HG03066 (cell line): ENCODE measurements around the gene ZAR1.
"Not testable (repeated sequence)": the region's sequence is repeated elsewhere in the genome, so short reads cannot be mapped to it uniquely, and the experiment has no call there.

Experiments
- ATAC-seq: cut with Tn5 transposase; IDR thresholded peaks from one replicate; pipeline ENCODE4 v1.9.1; 2021; ENCODE audit warnings: low read depth; ENCODE audit not compliant: unreplicated experiment

The ZAR1 gene

GRCh38 chr4:48490012-48490679 lies at the start of gene ZAR1:
Gene ZAR1, plus strand, starts transcription at chr4:48490252. Its CDS starts 40 bp downstream, at chr4:48490292.
- ATAC-seq, result no peak

- not testable (repeated sequence) for ATAC-seq
Observed at GRCh38 chr4:48440914-48441313, 49.1 kb upstream of the ZAR1 start.

GRCh38 chr4:48445704-48446103 lies 44.3 kb upstream of the ZAR1 start:
- no peak for ATAC-seq

- ATAC-seq, result no peak
Observed at GRCh38 chr4:48446642-48447041, 43.4 kb upstream of the ZAR1 start.

DNA sequence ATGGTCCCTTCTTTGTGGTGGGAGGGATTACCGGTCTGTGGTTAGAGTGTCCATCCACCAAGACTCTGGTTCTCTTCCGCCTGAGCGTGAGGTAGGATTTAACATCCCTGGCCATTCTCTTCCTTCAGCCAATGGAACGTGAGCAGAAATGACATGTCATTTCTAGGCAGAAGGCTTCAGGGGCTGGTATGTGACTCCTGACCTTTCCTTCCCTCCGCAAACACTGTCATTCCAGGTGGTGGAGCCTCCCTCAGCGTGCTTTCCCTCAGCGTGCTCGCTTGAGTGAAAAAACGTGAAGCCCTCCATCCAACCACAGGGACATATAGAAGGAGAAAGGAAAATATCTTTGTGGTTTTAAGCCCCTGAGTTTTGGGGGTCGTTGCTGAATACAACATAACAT lies 40.9 kb upstream of the ZAR1 start:
- no peak for ATAC-seq

GRCh38 chr4:48450740-48451139 lies 39.3 kb upstream of the ZAR1 start:
- ATAC-seq, result no peak

DNA sequence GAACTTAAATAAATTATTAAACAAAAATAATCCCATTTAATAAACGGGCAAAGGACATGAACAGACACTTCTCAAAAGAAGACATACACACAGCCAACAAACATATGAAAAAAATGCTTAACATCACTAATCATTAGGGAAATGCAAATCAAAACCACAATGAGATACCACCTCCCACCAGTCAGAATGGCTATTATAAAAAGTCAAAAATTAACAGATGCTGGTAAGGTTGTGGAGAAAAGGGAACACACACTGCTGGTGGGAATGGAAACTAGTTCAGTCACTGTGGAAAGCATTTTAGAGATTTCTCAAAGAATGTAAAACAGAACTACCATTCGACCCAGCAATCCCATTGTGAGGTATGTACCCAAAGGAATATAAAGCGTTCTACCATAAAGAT lies 38.4 kb upstream of the ZAR1 start:
- not testable (repeated sequence) for ATAC-seq

- no peak for ATAC-seq
Observed at GRCh38 chr4:48454591-48454990, 35.5 kb upstream of the ZAR1 start.

- ATAC-seq, result no peak
Observed at GRCh38 chr4:48461000-48461399, 29.1 kb upstream of the ZAR1 start.

DNA sequence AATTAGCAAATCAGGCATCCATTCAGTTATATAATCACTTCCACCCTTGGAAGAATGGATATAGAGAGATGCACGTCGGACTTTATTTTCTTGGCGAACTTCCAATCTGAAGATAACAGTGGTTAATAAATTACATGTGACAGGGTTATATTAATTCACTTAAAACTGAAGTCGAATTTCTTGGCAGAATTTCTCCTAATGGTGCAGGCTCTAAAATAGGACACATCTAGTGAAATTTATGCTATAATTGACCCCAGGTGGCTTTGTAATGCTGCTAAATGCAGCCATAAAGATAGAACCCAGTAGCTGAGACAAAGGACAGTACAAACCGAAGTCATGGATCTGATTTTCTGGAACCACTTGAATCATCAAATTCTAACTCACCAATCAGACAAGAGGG lies 27.7 kb upstream of the ZAR1 start:
- ATAC-seq, result no peak

DNA sequence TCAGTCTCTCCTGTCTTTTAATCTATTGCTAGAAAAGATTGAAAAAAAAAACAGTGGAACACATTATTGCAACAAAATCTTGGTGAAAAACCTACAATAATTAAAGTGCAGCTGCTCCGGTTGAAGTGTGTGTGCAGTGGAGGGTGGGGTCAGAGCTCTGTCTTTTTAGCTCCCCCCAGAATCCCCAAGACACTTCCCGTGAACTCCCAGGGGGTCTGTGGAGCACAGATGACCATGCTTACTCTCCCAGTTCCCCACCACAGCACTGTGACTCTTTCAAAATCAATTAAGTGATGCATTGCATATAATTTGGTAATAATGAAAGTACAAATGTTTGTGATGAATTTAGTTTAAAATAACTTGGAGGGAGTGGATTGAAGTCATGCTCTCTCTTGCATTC lies 22.6 kb upstream of the ZAR1 start:
- ATAC-seq, result no peak

DNA sequence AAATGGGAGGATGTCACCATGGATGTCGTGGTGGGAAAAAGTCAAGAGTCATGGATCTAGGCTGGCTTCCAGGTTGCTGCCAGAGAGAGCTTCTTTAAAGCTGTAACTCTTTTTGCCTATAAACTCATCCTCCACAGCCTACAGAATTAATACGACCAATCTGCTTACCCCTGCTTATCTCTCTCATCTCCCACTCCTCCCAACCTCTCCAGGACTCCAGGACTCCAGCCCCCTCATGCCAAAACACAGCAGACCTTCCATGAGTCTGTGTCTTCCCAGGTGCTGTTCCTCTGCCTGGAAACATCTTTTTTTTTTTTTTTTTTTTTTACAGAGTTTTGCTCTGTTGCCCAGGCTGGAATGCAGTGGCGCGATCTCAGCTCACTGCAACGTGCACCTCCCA lies 22.2 kb upstream of the ZAR1 start:
- no peak for ATAC-seq

DNA sequence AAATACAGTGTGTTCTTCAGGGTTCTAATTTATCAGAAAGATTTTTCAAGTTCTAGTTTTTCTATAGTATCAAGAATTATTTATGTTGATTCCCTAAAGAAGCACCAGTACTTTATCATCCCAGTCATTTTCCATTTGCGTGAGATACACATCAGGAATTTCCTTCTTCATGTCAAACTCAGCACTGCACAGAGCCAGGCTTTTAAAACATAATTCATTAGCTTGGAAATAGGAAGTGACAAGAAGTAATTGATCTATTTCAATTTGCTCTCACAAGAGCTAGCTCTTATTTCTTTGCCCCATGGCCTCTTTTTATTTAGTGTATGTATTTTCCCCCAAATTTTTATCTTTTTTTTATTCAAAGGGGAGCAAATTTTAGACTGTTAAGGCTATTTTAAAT lies 19.9 kb upstream of the ZAR1 start:
- ATAC-seq, result no peak

DNA sequence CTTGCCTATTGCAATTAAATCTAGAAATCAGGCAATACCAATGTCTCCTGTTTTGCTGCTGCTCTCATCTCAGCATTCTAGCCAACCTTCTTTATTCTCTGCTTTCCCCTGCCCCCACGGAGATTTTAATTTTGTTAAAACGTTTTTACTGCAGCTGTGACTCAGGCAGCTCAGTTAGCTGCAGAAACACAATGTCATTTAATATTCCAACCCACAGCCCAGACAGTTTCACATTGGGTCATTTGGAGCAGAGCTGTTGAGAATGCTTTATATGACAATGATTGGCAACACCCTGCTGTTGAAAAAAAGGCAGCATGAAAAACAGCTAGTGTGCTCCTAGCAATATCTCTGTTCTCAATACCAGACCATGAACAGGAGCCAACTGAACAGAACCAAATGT lies 19.5 kb upstream of the ZAR1 start:
- no peak for ATAC-seq

DNA sequence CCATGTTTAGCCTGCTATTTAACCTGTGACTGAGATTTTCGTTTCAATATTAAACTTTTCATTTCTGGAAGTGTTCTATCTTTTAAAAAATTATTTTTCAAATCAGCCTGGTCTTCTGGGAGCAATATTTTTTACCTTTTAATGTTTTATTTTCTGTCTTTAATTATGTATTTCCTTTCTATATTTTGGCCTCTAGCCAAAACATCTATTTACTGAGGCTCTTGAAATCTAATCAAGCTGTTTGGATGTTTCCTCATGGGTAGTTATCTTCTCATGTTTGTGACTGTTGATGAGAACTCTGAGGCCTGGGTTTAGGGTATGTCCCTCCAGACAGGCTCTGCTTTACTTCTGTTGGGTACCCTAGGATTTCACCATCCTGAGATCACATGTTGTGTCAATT lies 17.3 kb upstream of the ZAR1 start:
- no peak for ATAC-seq

DNA sequence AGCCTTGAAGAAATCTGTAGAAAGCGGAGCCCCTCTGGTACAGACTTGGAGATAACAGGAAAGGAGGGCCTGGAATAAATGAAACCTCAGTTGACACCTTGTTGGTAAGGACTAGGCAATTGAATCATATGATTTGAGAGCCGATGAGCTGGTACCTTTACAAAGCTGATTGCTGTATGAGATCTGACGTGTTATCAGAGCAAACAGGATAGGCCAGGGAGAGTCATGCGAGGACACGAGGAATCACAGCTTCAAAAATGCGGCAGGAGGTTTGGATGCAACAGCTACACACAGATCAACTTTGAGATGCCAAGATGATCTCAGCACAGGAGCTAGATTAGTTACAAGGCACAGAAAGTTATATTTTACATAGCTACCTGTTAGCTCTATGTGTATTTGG lies 14.3 kb upstream of the ZAR1 start:
- ATAC-seq, result no peak

DNA sequence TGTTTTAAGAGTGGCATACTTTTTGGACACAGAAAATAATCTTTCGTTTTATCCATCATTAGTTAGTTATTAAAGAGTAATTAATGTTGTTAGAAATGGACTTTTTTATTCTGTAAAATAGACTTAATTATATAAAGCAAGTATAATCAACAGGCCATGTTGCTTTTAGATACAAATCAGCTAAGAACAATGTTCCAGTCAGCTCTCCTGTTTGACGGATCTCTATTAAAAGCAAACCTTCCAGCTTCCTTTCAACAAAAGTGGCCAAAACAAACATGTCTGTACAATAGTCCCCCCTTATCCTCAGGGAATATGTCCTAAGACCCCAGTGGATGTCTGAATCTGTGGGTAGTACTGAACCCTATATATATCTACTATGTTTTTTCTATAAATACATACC lies 11.8 kb upstream of the ZAR1 start:
- ATAC-seq, result no peak

- no peak for ATAC-seq
Observed at GRCh38 chr4:48481581-48481980, 8.5 kb upstream of the ZAR1 start.

DNA sequence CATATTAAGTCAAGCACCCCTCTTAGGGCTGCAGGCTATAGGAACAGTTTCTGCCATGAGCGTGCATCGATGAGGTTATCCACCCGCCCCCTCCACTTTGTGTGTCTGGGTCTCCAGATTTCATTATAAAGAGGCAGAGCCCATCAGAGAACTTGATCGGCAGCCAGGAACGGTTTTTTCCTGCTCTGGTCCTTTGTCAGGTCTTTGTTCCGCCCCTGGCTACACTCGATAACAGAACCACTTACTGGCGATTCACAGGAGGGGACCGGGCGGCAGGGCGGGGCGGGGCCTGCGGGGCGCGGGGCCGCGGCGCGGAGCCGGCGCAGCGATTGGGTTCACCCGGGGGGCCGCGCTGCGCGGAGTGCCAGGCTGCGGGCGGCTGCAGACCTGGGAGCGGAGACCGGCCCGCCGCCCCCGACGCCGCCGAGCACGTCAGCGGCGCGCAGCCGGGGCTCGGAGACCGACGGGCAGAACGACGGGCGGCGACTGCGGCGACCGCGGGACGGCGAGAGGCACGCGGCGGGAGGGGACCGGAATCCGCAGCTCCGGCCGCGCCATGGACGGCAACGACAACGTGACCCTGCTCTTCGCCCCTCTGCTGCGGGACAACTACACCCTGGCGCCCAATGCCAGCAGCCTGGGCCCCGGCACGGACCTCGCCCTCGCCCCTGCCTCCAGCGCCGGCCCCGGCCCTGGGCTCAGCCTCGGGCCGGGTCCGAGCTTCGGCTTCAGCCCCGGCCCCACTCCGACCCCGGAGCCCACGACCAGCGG lies 6.9 kb upstream of the ZAR1 start, which contains the start of gene SLC10A4:
TSS of gene SLC10A4 (plus strand) at position 338 of the 771 bp plus-strand sequence. CDS start at position 557, 219 bp downstream.
- no peak for ATAC-seq

- no peak for ATAC-seq
Observed at GRCh38 chr4:48483777-48484493, 6.1 kb upstream of the ZAR1 start.

DNA sequence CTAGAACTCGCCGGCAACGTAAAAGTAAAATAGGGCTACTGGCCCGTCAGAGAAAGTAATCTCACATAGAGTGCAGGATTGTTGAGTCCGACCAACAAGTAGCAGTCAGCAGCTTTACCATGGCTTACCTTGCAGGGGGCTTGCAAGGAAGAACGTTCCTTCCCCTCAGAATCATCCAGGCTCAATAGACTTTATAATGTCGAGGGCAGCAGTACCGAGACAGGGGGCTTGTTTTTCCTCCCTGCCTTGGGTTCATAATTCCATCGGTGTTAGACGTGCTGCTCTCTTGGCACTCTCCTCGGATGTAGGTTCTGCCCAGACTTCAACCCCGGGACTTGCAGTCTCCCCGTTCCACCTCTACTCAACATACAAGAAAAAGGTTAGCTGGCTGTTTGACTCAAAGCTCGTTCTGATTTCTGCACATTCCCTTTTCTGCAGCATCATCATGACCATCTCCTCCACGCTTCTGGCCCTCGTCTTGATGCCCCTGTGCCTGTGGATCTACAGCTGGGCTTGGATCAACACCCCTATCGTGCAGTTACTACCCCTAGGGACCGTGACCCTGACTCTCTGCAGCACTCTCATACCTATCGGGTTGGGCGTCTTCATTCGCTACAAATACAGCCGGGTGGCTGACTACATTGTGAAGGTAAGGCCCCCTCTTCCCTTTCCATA lies 5.4 kb upstream of the ZAR1 start:
- ATAC-seq, result no peak
